ENCODE data around the gene SUPT4H1.

Gene SUPT4H1

GRCh38 chr17:58338841-58339754, 12.9 kb downstream of the SUPT4H1 start:
- peak; percentile 81 for DNase-seq

DNA sequence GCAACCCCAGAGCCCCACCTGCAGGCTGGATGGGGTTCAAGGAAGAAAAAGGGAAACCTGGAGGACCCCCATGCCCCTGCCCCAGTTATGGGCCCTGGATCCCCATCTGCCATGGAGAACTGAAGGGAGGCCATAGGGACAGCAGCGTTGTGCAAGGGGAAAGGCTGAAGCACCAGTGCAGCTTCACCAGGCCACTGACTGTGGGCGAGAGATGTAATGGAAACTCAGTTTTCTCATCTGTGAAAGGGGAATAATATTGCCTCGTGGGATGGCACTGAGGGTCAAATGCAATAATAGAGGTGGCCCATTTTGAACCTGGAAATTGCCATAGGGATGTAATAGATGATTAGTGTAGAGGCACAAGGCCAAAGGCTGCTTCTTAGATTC, 13.6 kb downstream of the SUPT4H1 start:
- DNase-seq = no peak

- peak; percentile 88 for DNase-seq
Observed at GRCh38 chr17:58337600-58338453, 14.2 kb downstream of the SUPT4H1 start.

GRCh38 chr17:58337210-58337599, 14.8 kb downstream of the SUPT4H1 start:
- peak; percentile 72 for DNase-seq

DNA sequence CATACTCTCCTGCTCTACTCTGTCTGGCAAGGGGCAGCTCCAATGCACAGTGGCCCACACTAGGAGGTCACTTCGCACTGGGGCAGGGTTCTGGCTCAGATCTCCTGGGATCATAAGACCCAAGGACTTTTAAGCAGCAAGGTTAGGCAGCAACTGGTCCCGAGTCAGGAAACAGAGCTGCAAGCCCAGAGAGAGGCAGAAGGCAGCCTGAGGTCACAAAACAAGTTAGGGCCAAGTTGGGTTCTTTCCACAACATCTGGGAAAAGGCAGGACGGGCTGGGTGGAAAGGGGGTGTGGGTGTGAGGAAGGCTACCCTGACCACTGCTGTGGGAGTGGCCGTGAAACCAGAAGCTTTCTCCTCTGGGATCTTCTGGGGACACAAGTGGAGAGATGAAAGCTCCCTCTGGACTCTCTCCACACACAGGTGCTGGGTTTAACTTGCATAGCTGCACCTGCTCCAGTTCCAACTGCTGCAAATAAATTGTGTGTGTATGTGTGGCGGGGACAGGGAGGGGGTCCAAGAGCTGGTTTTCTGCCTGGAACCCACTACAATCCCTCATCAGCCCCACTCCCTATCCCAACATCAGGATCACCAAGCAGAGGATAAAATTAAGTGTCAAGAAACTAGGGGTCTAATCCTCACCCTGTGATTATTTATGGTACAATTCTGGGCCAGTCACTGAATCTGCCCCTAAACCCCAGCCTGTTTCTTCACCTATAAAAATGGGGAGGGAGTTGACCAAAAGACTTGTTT, 15.4 kb downstream of the SUPT4H1 start:
- peak; percentile 51 for DNase-seq

- peak; percentile 95 for DNase-seq
Observed at GRCh38 chr17:58335779-58336455, 16.1 kb downstream of the SUPT4H1 start.

GRCh38 chr17:58335061-58335731, 16.8 kb downstream of the SUPT4H1 start:
- peak; percentile 51 for DNase-seq

GRCh38 chr17:58334661-58335060, 17.3 kb downstream of the SUPT4H1 start:
- no peak for DNase-seq

- no peak for DNase-seq
Observed at GRCh38 chr17:58334256-58334655, 17.7 kb downstream of the SUPT4H1 start.

GRCh38 chr17:58333736-58334207, 18.2 kb downstream of the SUPT4H1 start:
- peak; percentile 66 for DNase-seq

GRCh38 chr17:58332778-58333735, 18.9 kb downstream of the SUPT4H1 start:
- DNase-seq = peak; percentile 79

GRCh38 chr17:58331815-58332777, 19.9 kb downstream of the SUPT4H1 start:
- DNase-seq = peak; percentile 89

DNA sequence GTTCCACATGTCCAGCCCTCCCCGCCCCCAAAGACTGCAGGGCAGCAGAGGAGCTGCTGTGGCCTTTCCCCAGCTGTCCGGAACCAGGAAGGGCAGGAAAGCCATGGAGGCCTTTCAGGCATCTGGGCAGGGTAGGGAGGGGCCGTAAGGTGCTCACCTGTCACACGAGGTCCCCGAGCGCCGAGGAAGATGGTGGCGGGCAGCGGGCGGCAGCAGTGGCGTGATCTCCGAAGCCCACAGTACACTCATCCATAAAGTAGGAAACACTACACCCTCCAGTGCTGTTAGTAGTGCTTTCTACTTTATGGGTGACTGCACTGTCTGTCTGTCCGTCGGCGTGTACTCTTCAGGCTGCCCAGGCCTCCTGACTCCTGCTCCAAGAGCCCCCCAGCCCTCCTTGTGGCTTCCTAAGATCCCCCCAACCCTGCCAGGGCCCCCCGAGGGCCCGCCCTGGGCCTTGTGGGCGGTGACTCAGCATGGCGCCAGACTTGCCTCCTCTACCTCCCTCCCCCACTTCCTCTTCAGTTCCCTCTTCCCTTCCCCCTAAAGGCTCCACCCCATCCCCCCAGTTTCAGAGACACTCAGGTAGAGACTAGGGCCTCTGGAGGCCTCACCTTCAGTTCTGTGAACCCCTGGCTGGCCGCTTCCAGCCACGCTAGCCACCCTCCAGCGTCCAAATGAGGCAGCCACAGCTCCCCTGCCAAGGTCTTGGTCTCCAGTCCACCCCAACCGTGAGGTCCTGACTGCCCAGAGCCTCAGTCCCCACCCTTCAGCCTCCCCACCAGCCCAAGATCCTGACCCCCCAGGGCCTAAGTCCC, 20.8 kb downstream of the SUPT4H1 start:
- DNase-seq = peak; percentile 46

DNA sequence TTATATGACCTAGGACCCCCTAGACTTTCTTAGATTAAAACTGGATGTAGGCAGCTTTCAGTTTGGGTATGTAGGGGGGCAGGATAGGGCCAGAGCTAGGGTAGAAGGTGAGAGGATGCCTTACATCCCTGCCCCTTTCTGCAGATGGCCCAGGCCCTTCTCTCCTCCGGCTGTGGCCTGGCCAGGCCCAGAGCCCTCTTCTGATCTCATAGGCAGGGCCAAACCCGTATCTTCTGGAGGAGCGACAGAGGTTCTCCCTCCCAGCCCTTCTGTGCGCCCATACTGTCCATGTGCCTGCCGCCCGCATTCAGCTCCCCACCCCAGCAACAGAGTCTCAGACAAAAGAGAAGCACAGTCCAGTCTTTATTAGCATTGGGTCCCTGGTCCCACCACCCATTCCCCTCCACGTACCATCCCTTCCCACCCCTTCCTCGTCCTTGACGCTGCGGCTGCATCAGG, 21.4 kb downstream of the SUPT4H1 start:
- DNase-seq = peak; percentile 60

DNA sequence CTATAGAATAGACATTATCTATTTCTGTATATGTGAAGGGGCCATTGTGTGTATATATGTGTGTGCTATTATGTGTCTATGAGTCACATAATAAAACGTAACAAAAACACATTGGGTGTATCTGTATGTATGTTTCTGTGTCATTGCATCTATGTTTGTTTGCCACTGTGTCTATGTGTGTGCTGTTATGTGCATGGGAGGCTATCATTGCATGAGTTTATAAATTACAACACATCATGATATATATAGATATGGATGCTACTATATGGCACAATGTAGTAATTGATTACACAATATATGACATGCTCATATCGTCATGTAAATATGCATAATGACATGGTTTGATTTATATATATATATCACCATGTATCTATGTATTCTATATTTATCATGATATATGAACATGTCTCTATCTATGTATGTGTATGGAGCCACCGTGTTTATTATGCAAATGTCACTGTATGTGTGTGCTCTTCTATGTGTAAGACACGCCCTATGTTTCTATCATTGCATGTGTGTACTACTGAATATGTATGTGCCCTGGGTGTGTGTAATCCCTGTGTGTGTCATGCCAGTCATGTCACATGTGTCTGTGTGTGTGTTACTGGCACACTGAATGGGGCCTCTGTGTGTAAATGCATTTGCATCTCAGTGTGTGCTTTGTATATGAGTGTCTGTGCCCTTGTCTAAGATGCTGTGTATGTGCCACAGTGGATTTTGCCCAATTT, 22.0 kb downstream of the SUPT4H1 start:
- peak; percentile 100 for DNase-seq

DNA sequence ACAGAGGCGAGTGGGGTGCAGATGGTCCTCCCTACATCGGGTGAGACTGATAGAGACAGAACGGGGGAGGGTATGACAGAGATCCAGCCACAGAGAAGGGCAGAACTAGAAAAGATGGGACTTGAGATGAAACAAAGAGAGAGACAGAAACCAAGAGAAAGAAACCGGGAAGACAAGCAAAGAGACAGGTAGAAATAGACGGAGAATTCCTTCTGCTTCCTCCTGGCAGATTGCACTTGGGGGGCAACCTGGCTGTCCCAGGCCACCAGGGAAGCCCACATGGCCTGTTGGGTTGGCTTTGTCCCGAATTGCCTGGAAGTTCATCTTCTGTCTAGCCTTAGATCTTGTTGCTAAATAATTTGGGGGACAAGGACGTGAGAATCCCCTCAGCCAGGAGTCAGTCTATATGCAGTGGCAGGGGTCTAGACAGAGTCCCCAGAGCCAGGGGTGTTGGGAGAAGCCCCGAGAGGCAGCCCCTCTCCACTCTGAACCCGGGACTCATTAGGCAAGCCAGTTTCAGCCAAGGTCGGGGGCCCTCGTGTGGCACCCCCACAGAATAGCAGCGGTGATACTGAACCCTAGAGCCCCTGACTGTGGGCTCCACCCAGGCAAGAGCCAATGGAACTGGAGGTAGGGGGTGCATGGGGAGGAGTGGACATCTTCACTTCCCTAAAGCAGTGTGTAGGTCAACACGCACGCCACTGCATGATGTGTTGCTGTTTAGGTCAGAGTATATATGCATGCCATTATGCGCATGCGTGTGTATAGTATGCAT, 22.8 kb downstream of the SUPT4H1 start:
- DNase-seq = no peak

Measured in GF-D8 (cell line).